Loucy (cell line): ENCODE data around the gene EPHA6.

Experiments
- H2AFZ ChIP-seq: fragments of 200-600 bp; sonication (generic); 2 replicates; pipeline ENCODE4 v1.6.0; 2016; ENCODE audit warnings: antibody characterized with exemption, mild to moderate bottlenecking, low read length, moderate library complexity
- H3F3A ChIP-seq: fragments of 200-600 bp; 2 replicates; pipeline ENCODE4 v1.6.0; 2016; ENCODE audit warnings: antibody characterized with exemption, low read depth, mild to moderate bottlenecking
- H3K27me3 ChIP-seq: fragments of 200-600 bp; sonication (generic); 2 replicates; pipeline ENCODE4 v1.6.1; 2014; ENCODE audit warnings: low read length, mild to moderate bottlenecking; ENCODE audit not compliant: insufficient read depth, poor library complexity, severe bottlenecking
- H3K36me3 ChIP-seq: fragments of 200-600 bp; sonication (generic); 2 replicates; pipeline ENCODE4 v1.6.1; 2016; ENCODE audit warnings: low read length; ENCODE audit not compliant: insufficient read depth
- H3K4me1 ChIP-seq: fragments of 200-600 bp; sonication (generic); 2 replicates; pipeline ENCODE4 v1.5.1; 2014; ENCODE audit warnings: low read length, mild to moderate bottlenecking; ENCODE audit not compliant: insufficient read depth, poor library complexity, severe bottlenecking
- H3K4me2 ChIP-seq: fragments of 200-600 bp; sonication (generic); 2 replicates; pipeline ENCODE4 v1.6.0; 2014; ENCODE audit warnings: antibody characterized with exemption, low read length, low read depth, mild to moderate bottlenecking; ENCODE audit not compliant: poor library complexity, severe bottlenecking
- H3K4me3 ChIP-seq: fragments of 200-600 bp; sonication (generic); 2 replicates; pipeline ENCODE4 v1.5.1; 2014; ENCODE audit warnings: low read length, mild to moderate bottlenecking, mixed read lengths; ENCODE audit not compliant: poor library complexity, severe bottlenecking
- H3K79me2 ChIP-seq: fragments of 200-600 bp; sonication (generic); 2 replicates; pipeline ENCODE4 v1.6.1; 2014; ENCODE audit warnings: low read length; ENCODE audit not compliant: insufficient read depth
- H3K9ac ChIP-seq: fragments of 200-600 bp; sonication (generic); 2 replicates; pipeline ENCODE4 v1.6.0; 2014; ENCODE audit warnings: mild to moderate bottlenecking, low read depth, low read length, moderate library complexity; ENCODE audit not compliant: poor library complexity, severe bottlenecking
- H3K9me2 ChIP-seq: fragments of 200-600 bp; sonication (generic); replicated peaks from 2 replicates; pipeline ENCODE4 v1.6.1; 2016; ENCODE audit warnings: low read depth, low read length, mixed read lengths
- H3K9me3 ChIP-seq: fragments of 200-600 bp; sonication (generic); 2 replicates; pipeline ENCODE4 v1.6.1; 2014; ENCODE audit warnings: mild to moderate bottlenecking, antibody characterized with exemption, low read length, low read depth; ENCODE audit not compliant: insufficient read depth
- H4K20me1 ChIP-seq: fragments of 200-600 bp; sonication (generic); 2 replicates; pipeline ENCODE4 v1.6.0; 2014; ENCODE audit warnings: antibody characterized with exemption, low read length, mild to moderate bottlenecking; ENCODE audit not compliant: insufficient read depth, poor library complexity, severe bottlenecking
- EZH2phosphoT487 ChIP-seq: fragments of 200-600 bp; IDR thresholded peaks from 2 replicates; pipeline ENCODE4 v1.6.1; 2018; ENCODE audit warnings: antibody characterized with exemption, mild to moderate bottlenecking, moderate library complexity, borderline replicate concordance
- TF ChIP-seq, protein P1 (sequence below): fragments of 200-600 bp; sonication (generic); conservative IDR thresholded peaks from 2 replicates; pipeline ENCODE4 v1.5.1; 2014; ENCODE audit warnings: mild to moderate bottlenecking, antibody characterized with exemption, low read length

Gene EPHA6

DNA sequence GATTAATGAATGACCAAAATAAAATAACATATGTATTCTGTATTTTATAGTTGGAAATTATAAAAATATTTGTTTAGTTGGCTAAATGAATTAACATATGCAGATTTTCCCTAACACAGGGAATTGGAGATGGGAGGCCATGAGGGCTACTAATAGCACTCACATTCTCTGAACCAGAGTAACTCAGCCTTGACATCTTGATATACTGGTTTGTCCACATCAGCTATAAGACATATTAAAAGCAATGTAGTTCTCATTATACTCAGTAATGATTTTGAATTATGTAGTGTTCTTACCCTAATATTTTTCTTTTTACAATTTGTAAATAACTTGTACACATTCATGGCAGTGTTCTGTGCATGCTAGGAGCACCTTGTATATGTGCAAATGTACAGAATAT is 255.9 kb downstream of the EPHA6 start:
- no peak overlapping the region for H3K4me2 ChIP-seq
- H3K27me3 ChIP-seq, result no peaks in the 10 kb centered on the region
- TF ChIP-seq EZH2phosphoT487, result no peak
- TF ChIP-seq, protein P1, sequence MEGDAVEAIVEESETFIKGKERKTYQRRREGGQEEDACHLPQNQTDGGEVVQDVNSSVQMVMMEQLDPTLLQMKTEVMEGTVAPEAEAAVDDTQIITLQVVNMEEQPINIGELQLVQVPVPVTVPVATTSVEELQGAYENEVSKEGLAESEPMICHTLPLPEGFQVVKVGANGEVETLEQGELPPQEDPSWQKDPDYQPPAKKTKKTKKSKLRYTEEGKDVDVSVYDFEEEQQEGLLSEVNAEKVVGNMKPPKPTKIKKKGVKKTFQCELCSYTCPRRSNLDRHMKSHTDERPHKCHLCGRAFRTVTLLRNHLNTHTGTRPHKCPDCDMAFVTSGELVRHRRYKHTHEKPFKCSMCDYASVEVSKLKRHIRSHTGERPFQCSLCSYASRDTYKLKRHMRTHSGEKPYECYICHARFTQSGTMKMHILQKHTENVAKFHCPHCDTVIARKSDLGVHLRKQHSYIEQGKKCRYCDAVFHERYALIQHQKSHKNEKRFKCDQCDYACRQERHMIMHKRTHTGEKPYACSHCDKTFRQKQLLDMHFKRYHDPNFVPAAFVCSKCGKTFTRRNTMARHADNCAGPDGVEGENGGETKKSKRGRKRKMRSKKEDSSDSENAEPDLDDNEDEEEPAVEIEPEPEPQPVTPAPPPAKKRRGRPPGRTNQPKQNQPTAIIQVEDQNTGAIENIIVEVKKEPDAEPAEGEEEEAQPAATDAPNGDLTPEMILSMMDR, result no peak
- H3K4me3 ChIP-seq, result no peak overlapping the region
- no peaks in the 10 kb centered on the region for H3K79me2 ChIP-seq
- no peaks in the 10 kb centered on the region for H3F3A ChIP-seq
- no peaks in the 10 kb centered on the region for H3K9me2 ChIP-seq
- no peak overlapping the region for H2AFZ ChIP-seq
- H3K36me3 ChIP-seq, result no peaks in the 10 kb centered on the region
- H3K9ac ChIP-seq, result no peak overlapping the region
- no peaks in the 10 kb centered on the region for H3K9me3 ChIP-seq
- H3K4me1 ChIP-seq, result no peaks in the 10 kb centered on the region
- H4K20me1 ChIP-seq, result no peaks in the 10 kb centered on the region

DNA sequence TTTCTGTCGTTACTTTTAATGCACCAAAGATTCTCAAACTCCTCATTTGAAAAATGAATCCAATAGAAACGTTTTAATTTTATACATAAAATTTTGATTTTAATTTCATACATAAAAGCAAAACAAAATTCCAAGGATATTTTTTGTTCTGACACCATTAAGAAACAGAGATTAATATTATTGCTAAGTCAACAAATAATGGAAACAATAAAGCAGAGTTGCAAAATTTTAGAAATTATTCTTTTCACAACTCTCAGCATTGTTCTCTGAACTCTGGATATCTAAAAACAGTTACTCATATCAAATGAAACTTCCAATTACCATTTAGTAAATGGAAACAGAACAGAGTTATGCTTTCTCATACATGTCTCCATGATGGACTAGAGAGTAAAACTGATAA is 260.2 kb downstream of the EPHA6 start:
- no peaks in the 10 kb centered on the region for H3K9me2 ChIP-seq
- H3K27me3 ChIP-seq, result no peaks in the 10 kb centered on the region
- H2AFZ ChIP-seq, result no peak overlapping the region
- no peak overlapping the region for H3K9ac ChIP-seq
- TF ChIP-seq EZH2phosphoT487, result no peak
- TF ChIP-seq, protein P1, result no peak
- no peaks in the 10 kb centered on the region for H3F3A ChIP-seq
- no peak overlapping the region for H3K4me3 ChIP-seq
- no peak overlapping the region for H3K4me2 ChIP-seq
- no peaks in the 10 kb centered on the region for H4K20me1 ChIP-seq
- no peaks in the 10 kb centered on the region for H3K9me3 ChIP-seq
- no peaks in the 10 kb centered on the region for H3K36me3 ChIP-seq
- no peaks in the 10 kb centered on the region for H3K79me2 ChIP-seq
- H3K4me1 ChIP-seq, result no peaks in the 10 kb centered on the region

DNA sequence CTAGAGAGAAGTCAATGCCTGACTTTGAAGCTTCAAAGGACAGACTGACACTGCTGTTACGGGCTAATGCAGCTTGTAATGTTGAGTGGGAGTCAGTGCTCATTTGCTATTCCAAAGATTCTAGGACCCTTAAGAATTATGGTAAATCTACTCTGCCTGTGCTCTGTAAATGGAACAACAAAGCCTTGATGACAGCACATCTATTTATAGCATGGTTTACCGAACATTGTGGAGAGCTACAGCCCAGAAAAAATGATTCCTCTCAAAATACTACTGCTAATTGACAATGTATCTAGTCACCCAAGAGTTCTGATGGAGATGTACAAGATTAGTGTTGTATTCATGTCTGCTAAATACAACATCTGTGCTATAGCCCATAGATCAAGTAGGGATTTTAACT is 262.3 kb downstream of the EPHA6 start:
- Histone ChIP-seq H3K36me3 (no peaks in the 10 kb centered on the region), H3F3A (no peaks in the 10 kb centered on the region), H3K4me2 (no peak overlapping the region), H4K20me1 (no peaks in the 10 kb centered on the region), H3K79me2 (no peaks in the 10 kb centered on the region), H3K9me3 (no peaks in the 10 kb centered on the region), H3K4me3 (no peak overlapping the region), H3K4me1 (no peaks in the 10 kb centered on the region), H2AFZ (no peak overlapping the region), H3K27me3 (no peaks in the 10 kb centered on the region), H3K9ac (no peak overlapping the region), H3K9me2 (no peaks in the 10 kb centered on the region)
- TF ChIP-seq, protein P1, result no peak
- no peak for TF ChIP-seq EZH2phosphoT487
